Vagina (tissue), 2 donors: ENCODE measurements around the gene NIPAL4. TPM values are rescaled to one million over a fixed set of nuclear protein-coding genes. Genes with fewer than 3 reads are reported as not detected.

Source experiments
- DNase-seq, 2 donors: peaks; one replicate each; pipeline ENCODE4 v3.0.0-alpha.2; 2017; ENCODE audit errors: extremely low spot score in 2 of 2
- H3K27ac ChIP-seq: fragments of 200-600 bp; sonication (generic); one replicate; pipeline ENCODE4 v1.5.1; 2019
- H3K27me3 ChIP-seq: fragments of 200-600 bp; sonication (generic); one replicate; pipeline ENCODE4 v1.5.1; 2019
- H3K36me3 ChIP-seq, 2 donors: fragments of 200-600 bp; sonication (generic); one replicate each; pipeline ENCODE4 v1.5.1; 2017 to 2019
- H3K4me1 ChIP-seq: fragments of 200-600 bp; sonication (generic); one replicate; pipeline ENCODE4 v1.5.1; 2019
- H3K4me3 ChIP-seq, 2 donors: fragments of 200-600 bp; sonication (generic); 1 replicate in 1 of 2; 2 replicates in 1 of 2; pipeline ENCODE4 v1.5.1; 2016 to 2019
- H3K9me3 ChIP-seq: fragments of 200-600 bp; sonication (generic); one replicate; pipeline ENCODE4 v1.5.1; 2019
- POLR2A ChIP-seq, 2 donors: fragments of 450-650 bp; IDR thresholded peaks; one replicate each; pipeline ENCODE4 v1.6.1; 2017; ENCODE audit warnings: antibody characterized with exemption in 2 of 2, mild to moderate bottlenecking in 2 of 2, moderate library complexity in 2 of 2
- POLR2AphosphoS5 ChIP-seq, 2 donors: sonication (generic); formaldehyde crosslinking; IDR thresholded peaks; one replicate each; pipeline ENCODE4 v1.9.0; 2017; ENCODE audit warnings: antibody characterized with exemption in 2 of 2, mild to moderate bottlenecking in 2 of 2, low read depth in 1 of 2; ENCODE audit not compliant: insufficient read depth in 1 of 2
- intact Hi-C: fragments of 100-400 bp; cut with DNase I; formaldehyde crosslinking; loops from one replicate; pipeline ENCODE4 v1.15.1; 2023
- total RNA-seq: library from RNA; depleted of rRNA; stranded (reverse); fragments of >200 nt; gene quantifications from one replicate; pipeline ENCODE4 v1.2.3, GENCODE V29; 2016
- TF ChIP-seq, protein P1 (sequence below), 3 experiments: fragments of 450-650 bp in 2 of 3; fragments of 200-600 bp in 1 of 3; sonication (generic) in 1 of 3; IDR thresholded peaks; one replicate each; pipeline ENCODE4 v1.5.1; 2017 to 2019; ENCODE audit warnings: antibody characterized with exemption in 3 of 3, mild to moderate bottlenecking in 2 of 3, moderate library complexity in 2 of 3

NIPAL4 gene
- total RNA-seq, 1 donor from 2014 or later: 12.0 TPM

DNA sequence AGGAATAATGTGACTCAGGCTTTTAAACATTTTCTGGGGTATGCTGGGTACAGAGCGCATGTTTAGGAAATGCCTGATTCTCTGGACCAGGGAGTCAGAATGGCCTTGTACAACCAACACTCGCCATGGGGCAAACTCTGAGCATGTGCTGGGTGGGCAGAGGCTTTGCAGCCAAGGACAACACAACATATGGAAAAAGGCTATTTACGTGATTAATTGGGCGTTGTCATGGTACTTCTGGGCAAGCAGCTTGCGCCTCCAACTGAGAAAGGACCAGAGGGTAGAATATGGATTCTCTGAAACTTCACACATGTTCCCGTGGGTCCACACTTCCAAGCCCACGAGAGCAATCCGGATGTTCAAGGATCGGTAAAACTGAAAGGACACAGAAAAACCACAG, 49.1 kb downstream of the NIPAL4 start:
- peaks cover 28% of the 10 kb centered on the region for H3K4me1 ChIP-seq
- no peak overlapping the region for H3K27ac ChIP-seq

GRCh38 chr5:157509587-157509986, 49.6 kb downstream of the NIPAL4 start:
- Histone ChIP-seq H3K36me3 (no peaks in the 10 kb centered on the region), H3K4me3 (no peak overlapping the region), H3K4me1 (peaks cover 28% of the 10 kb centered on the region), H3K27ac (no peak overlapping the region), H3K9me3 (no peaks in the 10 kb centered on the region), H3K27me3 (no peaks in the 10 kb centered on the region)
- DNase-seq: no peak
- TF ChIP-seq POLR2AphosphoS5 (IDR thresholded peaks at IDR 0.05; ENCODE audit: insufficient read depth in 1 of 2, low read depth in 1 of 2): no peak
- TF ChIP-seq POLR2A (IDR thresholded peaks at IDR 0.05): no peak
- TF ChIP-seq, protein P1, sequence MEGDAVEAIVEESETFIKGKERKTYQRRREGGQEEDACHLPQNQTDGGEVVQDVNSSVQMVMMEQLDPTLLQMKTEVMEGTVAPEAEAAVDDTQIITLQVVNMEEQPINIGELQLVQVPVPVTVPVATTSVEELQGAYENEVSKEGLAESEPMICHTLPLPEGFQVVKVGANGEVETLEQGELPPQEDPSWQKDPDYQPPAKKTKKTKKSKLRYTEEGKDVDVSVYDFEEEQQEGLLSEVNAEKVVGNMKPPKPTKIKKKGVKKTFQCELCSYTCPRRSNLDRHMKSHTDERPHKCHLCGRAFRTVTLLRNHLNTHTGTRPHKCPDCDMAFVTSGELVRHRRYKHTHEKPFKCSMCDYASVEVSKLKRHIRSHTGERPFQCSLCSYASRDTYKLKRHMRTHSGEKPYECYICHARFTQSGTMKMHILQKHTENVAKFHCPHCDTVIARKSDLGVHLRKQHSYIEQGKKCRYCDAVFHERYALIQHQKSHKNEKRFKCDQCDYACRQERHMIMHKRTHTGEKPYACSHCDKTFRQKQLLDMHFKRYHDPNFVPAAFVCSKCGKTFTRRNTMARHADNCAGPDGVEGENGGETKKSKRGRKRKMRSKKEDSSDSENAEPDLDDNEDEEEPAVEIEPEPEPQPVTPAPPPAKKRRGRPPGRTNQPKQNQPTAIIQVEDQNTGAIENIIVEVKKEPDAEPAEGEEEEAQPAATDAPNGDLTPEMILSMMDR (IDR thresholded peaks at IDR 0.05): no peak
- intact Hi-C loops: no loop called here

More for the DNA sequence above, 49.1 kb downstream of the NIPAL4 start:
- no peak for DNase-seq
- TF ChIP-seq POLR2AphosphoS5 (IDR thresholded peaks at IDR 0.05; ENCODE audit: insufficient read depth in 1 of 2, low read depth in 1 of 2) (no peak), POLR2A (IDR thresholded peaks at IDR 0.05) (no peak)
- TF ChIP-seq, protein P1 (IDR thresholded peaks at IDR 0.05): no peak
- Histone ChIP-seq H3K4me3 (no peak overlapping the region), H3K36me3 (no peaks in the 10 kb centered on the region), H3K9me3 (no peaks in the 10 kb centered on the region), H3K27me3 (no peaks in the 10 kb centered on the region)
- intact Hi-C loops: no loop called here

GRCh38 chr5:157510682-157511081, 50.7 kb downstream of the NIPAL4 start:
- Histone ChIP-seq H3K36me3 (no peaks in the 10 kb centered on the region), H3K4me3 (no peak overlapping the region), H3K27ac (peak overlapping the region; percentile 80), H3K27me3 (no peaks in the 10 kb centered on the region), H3K9me3 (no peaks in the 10 kb centered on the region), H3K4me1 (peaks cover 34% of the 10 kb centered on the region)
- intact Hi-C loops: loop anchor here (5.0 kb wide), 1 partner anchor 67 kb away; the partner anchor contains the start of gene ADAM19
- TF ChIP-seq POLR2AphosphoS5 (IDR thresholded peaks at IDR 0.05; ENCODE audit: insufficient read depth in 1 of 2, low read depth in 1 of 2): no peak
- DNase-seq: no peak

- DNase-seq: peak in 1 of 2 donors; percentile 97
- Histone ChIP-seq H3K27me3 (no peaks in the 10 kb centered on the region), H3K4me1 (peaks cover 45% of the 10 kb centered on the region), H3K4me3 (no peak overlapping the region), H3K36me3 (no peaks in the 10 kb centered on the region), H3K9me3 (no peaks in the 10 kb centered on the region), H3K27ac (peak overlapping the region; percentile 80)
- TF ChIP-seq POLR2A (IDR thresholded peaks at IDR 0.05): no peak
- TF ChIP-seq POLR2AphosphoS5 (IDR thresholded peaks at IDR 0.05; ENCODE audit: insufficient read depth in 1 of 2, low read depth in 1 of 2): peak; percentile 76 to 90
- intact Hi-C loops: loop anchor here (5.0 kb wide), 1 partner anchor 65 kb away; the partner anchor contains the start of gene ADAM19
Measured at GRCh38 chr5:157511651-157512644, 51.9 kb downstream of the NIPAL4 start.

DNA sequence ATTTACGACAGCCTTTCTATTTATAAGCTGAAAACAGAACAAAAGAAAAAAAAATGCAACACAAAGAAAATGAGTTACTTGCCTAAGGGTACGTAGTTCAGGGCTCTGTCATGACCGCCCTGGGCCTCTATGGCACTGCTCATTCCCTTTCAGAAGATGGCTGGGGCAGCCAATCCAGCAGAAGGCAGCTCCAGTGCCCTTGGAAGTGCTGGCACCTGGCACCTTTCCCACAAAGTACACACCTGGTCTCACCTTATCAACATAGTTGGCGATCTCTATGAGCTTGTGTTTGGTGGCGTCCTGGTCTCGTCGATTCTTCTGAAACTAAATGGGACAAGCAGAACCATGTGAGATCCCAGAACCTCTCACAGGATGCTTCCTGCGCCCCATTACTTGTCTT, 53.2 kb downstream of the NIPAL4 start:
- intact Hi-C loops: loop anchor here (5.0 kb wide), 1 partner anchor 64 kb away; the partner anchor contains the start of gene ADAM19

More for the DNA sequence above, 53.2 kb downstream of the NIPAL4 start:
- Histone ChIP-seq H3K9me3 (no peaks in the 10 kb centered on the region), H3K27me3 (no peaks in the 10 kb centered on the region), H3K4me3 (no peak overlapping the region), H3K27ac (no peak overlapping the region), H3K36me3 (no peaks in the 10 kb centered on the region), H3K4me1 (peaks cover 47% of the 10 kb centered on the region)
- TF ChIP-seq POLR2A (IDR thresholded peaks at IDR 0.05) (no peak), POLR2AphosphoS5 (IDR thresholded peaks at IDR 0.05; ENCODE audit: insufficient read depth in 1 of 2, low read depth in 1 of 2) (no peak)
- TF ChIP-seq, protein P1 (IDR thresholded peaks at IDR 0.05): no peak
- DNase-seq: no peak
